ENCODE data around the gene ARL17A.
"Not testable (repeated sequence)": the region's sequence is repeated elsewhere in the genome, so short reads cannot be mapped to it uniquely, and the experiment has no call there.

- TF ChIP-seq FOXK2 (IDR thresholded peaks at IDR 0.05); BHLHE40 (IDR thresholded peaks at IDR 0.05; ENCODE audit: borderline replicate concordance); TARDBP (IDR thresholded peaks at IDR 0.05); HDGF (IDR thresholded peaks at IDR 0.05; ENCODE audit: borderline replicate concordance); FOXM1 (IDR thresholded peaks at IDR 0.05; ENCODE audit: borderline replicate concordance); NFRKB (IDR thresholded peaks at IDR 0.05); FOXA1 (IDR thresholded peaks at IDR 0.05); ELF4 (IDR thresholded peaks at IDR 0.05); CTBP1 (IDR thresholded peaks at IDR 0.05; ENCODE audit: borderline replicate concordance); ARNT (IDR thresholded peaks at IDR 0.05); SP1 (IDR thresholded peaks at IDR 0.05); LEF1 (IDR thresholded peaks at IDR 0.05; ENCODE audit: borderline replicate concordance); ZNF384 (IDR thresholded peaks at IDR 0.05); L3MBTL2 (conservative IDR thresholded peaks at IDR 0.05): not testable (repeated sequence)
These were observed 11.8 kb upstream of the ARL17A start for GRCh38 chr17:46591332-46591731.

All from HEK293T (cell line).